K562 (cell line): ENCODE results near the gene PLIN5. TPM values are rescaled to one million over a fixed set of nuclear protein-coding genes. Genes with fewer than 3 reads are reported as not detected.

Experiments
- CEBPG ChIP-seq, 3 experiments: fragments of 200-800 bp in 1 of 3; sonication (Bioruptor generic) in 1 of 3; sonication (generic) in 1 of 3; formaldehyde crosslinking in 1 of 3; IDR thresholded peaks in 2 of 3; conservative IDR thresholded peaks in 1 of 3; 2 replicates each; pipeline versions ENCODE4 v1.6.1 to v1.8.0; 2016 to 2022; ENCODE audit warnings: missing compliant biosample characterization in 2 of 3, missing genetic modification characterization in 2 of 3, mild to moderate bottlenecking in 1 of 3, missing genetic modification reagents in 1 of 3
- CLOCK ChIP-seq: fragments of 250-450 bp; sonication (Bioruptor Pico); IDR thresholded peaks from 2 replicates; pipeline ENCODE4 v1.4.0; 2020; ENCODE audit warnings: mild to moderate bottlenecking, moderate library complexity, borderline replicate concordance
- CUX1 ChIP-seq: fragments of 200-800 bp; sonication (Bioruptor generic); IDR thresholded peaks from 2 replicates; pipeline ENCODE4 v1.6.1; 2016; ENCODE audit warnings: missing genetic modification characterization, missing compliant biosample characterization
- CXXC5 ChIP-seq: fragments of 250-450 bp; sonication (Bioruptor Pico); IDR thresholded peaks from 2 replicates; pipeline ENCODE4 v1.8.0; 2022; ENCODE audit warnings: inconsistent platforms, mild to moderate bottlenecking, moderate library complexity
- ELF2 ChIP-seq: fragments of 250-450 bp; sonication (Bioruptor Pico); IDR thresholded peaks from 2 replicates; pipeline ENCODE4 v1.5.0; 2021; ENCODE audit warnings: mild to moderate bottlenecking
- LARP7 ChIP-seq: fragments of 450-650 bp; IDR thresholded peaks from 2 replicates; pipeline ENCODE4 v1.6.1; 2016
- LCOR ChIP-seq: sonication (generic); formaldehyde crosslinking; IDR thresholded peaks from 2 replicates; pipeline ENCODE4 v1.8.0; 2022; ENCODE audit warnings: mild to moderate bottlenecking, missing genetic modification reagents
- MCM3 ChIP-seq: fragments of 450-650 bp; IDR thresholded peaks from 2 replicates; pipeline ENCODE4 v1.6.1; 2016
- NFRKB ChIP-seq: fragments of 450-650 bp; IDR thresholded peaks from 2 replicates; pipeline ENCODE4 v1.6.1; 2016; ENCODE audit warnings: low read depth
- STAT5A ChIP-seq: IDR thresholded peaks from 2 replicates; pipeline ENCODE4 v1.6.1; 2012; ENCODE audit warnings: low read length, inconsistent platforms, borderline replicate concordance
- TAF15 ChIP-seq: fragments of 200-400 bp; formaldehyde crosslinking; IDR thresholded peaks from 2 replicates; pipeline ENCODE4 v1.6.1; 2017; ENCODE audit warnings: mild to moderate bottlenecking, low read depth, low read length, moderate library complexity
- TCF7L2 ChIP-seq: fragments of 150-350 bp; IDR thresholded peaks from 2 replicates; pipeline ENCODE4 v1.6.1; 2016; ENCODE audit warnings: low read depth, mild to moderate bottlenecking, low read length, moderate library complexity
- THAP12 ChIP-seq: fragments of 250-450 bp; sonication (Bioruptor Pico); IDR thresholded peaks from 2 replicates; pipeline ENCODE4 v1.9.0; 2021; ENCODE audit warnings: mild to moderate bottlenecking, inconsistent platforms
- TRIM24 ChIP-seq, 2 experiments: fragments of 450-650 bp; IDR thresholded peaks; 2 replicates each; pipeline ENCODE4 v1.6.1; 2016
- TRIM28 ChIP-seq: fragments of 450-650 bp; IDR thresholded peaks from 2 replicates; pipeline ENCODE4 v1.6.1; 2017
- ZBTB9 ChIP-seq: fragments of 450-650 bp; formaldehyde crosslinking; IDR thresholded peaks from 2 replicates; pipeline ENCODE4 v1.4.0; 2020; ENCODE audit warnings: mild to moderate bottlenecking, moderate library complexity
- polyA plus RNA-seq, 8 experiments: library from polyadenylated mRNA; depleted of rRNA in 4 of 8; stranded (reverse) in 5 of 8; unstranded in 3 of 8; fragments of >200 nt; fragmentation: Nextera tagmentation in 2 of 8; fragmentation: Illumina TruSeq in 1 of 8; extraction: Ambion mirVana in 2 of 8; extraction: Trizol in 1 of 8; gene quantifications; 2 replicates each; pipeline versions ENCODE4 v1.2.1 to v1.2.3, GENCODE V29; 2011 to 2014; ENCODE audit warnings: inconsistent platforms in 1 of 8, missing spikeins in 1 of 8
- total RNA-seq, 7 experiments: library from RNA; depleted of rRNA in 6 of 7; stranded (reverse); fragments of >200 nt in 6 of 7; fragmentation: Illumina TruSeq in 2 of 7; extraction: Trizol in 2 of 7; gene quantifications; 2 replicates each; pipeline versions ENCODE4 v1.2.1 to v1.2.3, GENCODE V29; 2011 to 2021; ENCODE audit warnings: low replicate concordance in 1 of 7

PLIN5 gene
- total and polyA plus RNA-seq, 9 of the 15 experiments (the other 6 are each of a cell fraction or from before 2014, with no cell fraction given), result 0.04 to 1.3 (median 0.50) TPM

DNA sequence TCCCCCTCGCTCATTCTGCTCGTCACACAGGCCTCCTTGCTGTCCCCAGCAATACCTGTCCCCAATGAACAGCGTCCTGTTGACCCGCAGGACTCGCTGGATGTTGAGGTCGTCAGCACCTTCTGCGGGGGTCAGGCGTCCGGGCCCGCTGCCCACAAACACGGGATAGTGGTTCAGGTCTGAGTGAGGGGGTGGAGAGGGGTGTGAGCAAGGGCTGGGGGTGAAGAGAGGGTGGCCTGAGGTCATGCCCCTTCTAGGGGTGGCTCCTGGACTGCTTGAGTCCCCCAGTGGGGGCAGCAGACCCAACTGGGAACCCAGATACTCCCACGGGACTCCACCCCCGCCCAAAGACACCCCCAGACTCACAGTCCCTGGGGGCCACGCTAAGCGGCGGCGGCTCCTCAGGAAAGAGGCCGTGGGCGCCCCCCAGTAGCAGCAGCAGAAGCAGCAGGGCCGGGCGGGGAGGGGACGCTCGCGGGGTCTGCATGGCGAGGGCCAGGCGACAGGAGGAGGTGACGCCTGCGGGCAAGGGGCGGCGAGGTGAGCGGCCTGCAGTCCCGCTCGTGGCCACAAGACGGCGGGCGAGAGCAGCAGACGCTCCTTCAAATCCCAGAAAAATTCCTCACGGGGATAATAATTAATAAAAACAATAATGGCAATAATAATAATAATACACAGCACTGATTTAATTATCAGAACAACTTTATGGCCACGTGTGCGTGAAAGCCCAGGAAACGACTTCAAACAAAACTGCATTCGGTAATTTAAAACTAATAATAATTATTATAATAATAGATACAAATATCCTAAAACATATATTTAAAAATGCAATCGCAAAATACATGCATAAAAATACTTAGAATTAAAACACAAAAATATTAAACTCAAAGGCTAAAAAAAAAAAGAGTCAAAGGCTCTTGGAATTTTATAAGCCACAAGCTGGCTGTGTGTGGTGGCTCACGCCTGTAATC lies 23.2 kb upstream of the PLIN5 start (continued):
- no peak for TF ChIP-seq CLOCK (CRISPR knock-in tag)
- no peak for TF ChIP-seq LCOR (CRISPR knock-in tag)
- TF ChIP-seq STAT5A, result no peak
- no peak for TF ChIP-seq CXXC5 (CRISPR knock-in tag)
- TF ChIP-seq TCF7L2, result no peak
- TF ChIP-seq ELF2, result no peak
- TF ChIP-seq MCM3, result no peak
- no peak for TF ChIP-seq TRIM28
- peak; percentile 29; the same call in 1 of the 2 replicates for TF ChIP-seq CEBPG (CRISPR knock-in tag; IDR thresholded peaks at IDR 0.05)
- no peak for TF ChIP-seq CEBPG (tag; conservative IDR thresholded peaks at IDR 0.05 in 1 of 2, IDR thresholded peaks at IDR 0.05 in 1 of 2)
- TF ChIP-seq CUX1 (CRISPR knock-in tag), result no peak
- no peak for TF ChIP-seq NFRKB
- TF ChIP-seq ZBTB9 (CRISPR knock-in tag), result no peak
- TF ChIP-seq TAF15, result no peak
- no peak; a peak in 1 of 4 replicates for TF ChIP-seq TRIM24 (IDR thresholded peaks at IDR 0.05)
- TF ChIP-seq LARP7, result no peak
- TF ChIP-seq THAP12 (CRISPR knock-in tag), result no peak
